HepG2 (cell line): ENCODE results near the gene BHMT. TPM values are rescaled to one million over a fixed set of nuclear protein-coding genes. Genes with fewer than 3 reads are reported as not detected.

Source experiments
- ATAC-seq: fragments of 200-7000 bp; cut with Tn5 transposase; 3 replicates; pipeline ENCODE4 v1.9.1; 2020; ENCODE audit warnings: mild to moderate bottlenecking, moderate library complexity
- BruUV-seq: library from RNA; stranded (reverse); fragments of 400-500 nt; replicated peaks from 2 replicates; lab custom pipeline; 2021; lab: Mats Ljungman, UMichigan
- CTCF ChIA-PET: fragments of 300-600 bp; formaldehyde crosslinking; extraction: SDS; loops from one replicate; lab custom pipeline; 2021; ENCODE audit warnings: low total read pairs, inconsistent platforms, low intra/inter-chr PET ratio; lab: Yijun Ruan, JAX
- POLR2A ChIA-PET: fragments of 350-600 bp; sonication (Branson Sonifier 250); formaldehyde crosslinking; loops from one replicate; lab custom pipeline; 2020; ENCODE audit warnings: antibody characterized with exemption, inconsistent platforms; lab: Yijun Ruan, JAX
- DNase-seq: peaks from one replicate; pipeline ENCODE4 v3.0.0-alpha.2; 2015; ENCODE audit warnings: low spot score
- FAIRE-seq: peaks from 3 replicates; lab custom pipeline; 2011; peaks lifted over from hg19 to GRCh38; lab: Jason Lieb, UNC
- H2AFZ ChIP-seq: one replicate; pipeline ENCODE4 v1.6.1; 2011; ENCODE audit warnings: low read length, inconsistent platforms
- H3K27ac ChIP-seq: fragments of 300-600 bp; 3 replicates; pipeline ENCODE4 v1.8.0; 2011; ENCODE audit warnings: mixed run types, mild to moderate bottlenecking, mixed read lengths, low read length, inconsistent platforms; ENCODE audit not compliant: insufficient read depth; ENCODE audit errors: extremely low read length
- H3K27me3 ChIP-seq, 2 experiments: fragments of 200-600 bp in 1 of 2; 2 replicates in 1 of 2; 3 replicates in 1 of 2; pipeline versions ENCODE4 v1.6.0 to v1.8.0; 2011; ENCODE audit warnings: low read length in 2 of 2, mild to moderate bottlenecking in 2 of 2, moderate library complexity in 2 of 2, inconsistent platforms in 1 of 2; ENCODE audit not compliant: insufficient read depth in 2 of 2, control insufficient read depth in 1 of 2
- H3K36me3 ChIP-seq, 2 experiments: fragments of 200-600 bp in 1 of 2; replicated peaks in 1 of 2; 2 replicates in 1 of 2; 3 replicates in 1 of 2; pipeline versions ENCODE4 v1.5.1 to v1.8.0; 2011; ENCODE audit warnings: low read length in 2 of 2, inconsistent platforms in 1 of 2; ENCODE audit not compliant: insufficient read depth in 2 of 2, control insufficient read depth in 1 of 2
- H3K4me1 ChIP-seq: 2 replicates; pipeline ENCODE4 v1.5.1; 2012; ENCODE audit warnings: low read length, inconsistent platforms; ENCODE audit not compliant: insufficient read depth
- H3K4me2 ChIP-seq: 2 replicates; pipeline ENCODE4 v1.6.0; 2011; ENCODE audit warnings: low read depth, low read length, inconsistent platforms
- H3K4me3 ChIP-seq, 3 experiments: fragments of 200-600 bp in 1 of 3; sonication (generic), shearing (Covaris generic) in 1 of 3; replicated peaks in 1 of 3; 2 replicates each; pipeline ENCODE4 v1.5.1; 2011 to 2016; ENCODE audit warnings: low read length in 3 of 3, inconsistent platforms in 2 of 3, low read depth in 2 of 3, mild to moderate bottlenecking in 2 of 3, control low read depth in 1 of 3, mixed read lengths in 1 of 3; ENCODE audit not compliant: insufficient read depth in 1 of 3
- H3K79me2 ChIP-seq: one replicate; pipeline ENCODE4 v1.6.1; 2011; ENCODE audit warnings: low read length, inconsistent platforms; ENCODE audit not compliant: insufficient read depth
- H3K9ac ChIP-seq: 2 replicates; pipeline ENCODE4 v1.6.0; 2011; ENCODE audit warnings: mild to moderate bottlenecking, low read depth, low read length, inconsistent platforms; ENCODE audit not compliant: insufficient read depth
- H3K9me3 ChIP-seq: 2 replicates; pipeline ENCODE4 v1.5.1; 2012; ENCODE audit warnings: mild to moderate bottlenecking, low read length
- H4K20me1 ChIP-seq: 2 replicates; pipeline ENCODE4 v1.6.0; 2011; ENCODE audit warnings: inconsistent platforms, mild to moderate bottlenecking, low read length, moderate library complexity; ENCODE audit not compliant: insufficient read depth
- ARID4A ChIP-seq: sonication (generic); formaldehyde crosslinking; IDR thresholded peaks from 2 replicates; pipeline ENCODE4 v1.5.0; 2020; ENCODE audit warnings: mild to moderate bottlenecking, missing genetic modification reagents, borderline replicate concordance
- GABPB1 ChIP-seq: IDR thresholded peaks from 2 replicates; pipeline ENCODE4 v1.6.1; 2016; ENCODE audit warnings: mild to moderate bottlenecking, missing genetic modification reagents, moderate library complexity, missing compliant biosample characterization
- LBX2 ChIP-seq: sonication (generic); formaldehyde crosslinking; IDR thresholded peaks from 2 replicates; pipeline ENCODE4 v1.5.0; 2020; ENCODE audit warnings: missing genetic modification reagents, mild to moderate bottlenecking, borderline replicate concordance
- MAFG ChIP-seq: sonication (generic); formaldehyde crosslinking; IDR thresholded peaks from 2 replicates; pipeline ENCODE4 v1.5.1; 2020; ENCODE audit warnings: mild to moderate bottlenecking, missing genetic modification reagents
- RCOR2 ChIP-seq: IDR thresholded peaks from 2 replicates; pipeline ENCODE4 v1.6.1; 2016; ENCODE audit warnings: missing biosample characterization, missing genetic modification reagents
- SPEN ChIP-seq: sonication (generic); formaldehyde crosslinking; IDR thresholded peaks from 2 replicates; pipeline ENCODE4 v1.5.1; 2020; ENCODE audit warnings: low read depth, mild to moderate bottlenecking, missing genetic modification reagents
- TBX3 ChIP-seq: fragments of 450-650 bp; IDR thresholded peaks from 2 replicates; pipeline ENCODE4 v1.6.1; 2017; ENCODE audit warnings: antibody characterized with exemption, mild to moderate bottlenecking, inconsistent platforms, borderline replicate concordance
- TEAD3 ChIP-seq: optimal IDR thresholded peaks from 2 replicates; pipeline ENCODE3; 2016; ENCODE audit warnings: borderline replicate concordance
- TFAP4 ChIP-seq: sonication (generic); IDR thresholded peaks from 2 replicates; pipeline ENCODE4 v1.6.1; 2016; ENCODE audit warnings: low read depth, borderline replicate concordance
- ZFP36L1 ChIP-seq: sonication (generic); formaldehyde crosslinking; IDR thresholded peaks from 2 replicates; pipeline ENCODE4 v1.8.0; 2022; ENCODE audit warnings: mild to moderate bottlenecking, missing genetic modification reagents, moderate library complexity
- ZNF501 ChIP-seq: sonication (generic); formaldehyde crosslinking; IDR thresholded peaks from 2 replicates; pipeline ENCODE4 v1.5.1; 2020; ENCODE audit warnings: mild to moderate bottlenecking, moderate library complexity, missing genetic modification reagents
- ZNF567 ChIP-seq: sonication (generic); formaldehyde crosslinking; IDR thresholded peaks from 2 replicates; pipeline ENCODE4 v1.8.1; 2023; ENCODE audit warnings: mild to moderate bottlenecking, missing genetic modification reagents, borderline replicate concordance
- ZNF605 ChIP-seq: sonication (generic); formaldehyde crosslinking; IDR thresholded peaks from 2 replicates; pipeline ENCODE4 v1.8.0; 2022; ENCODE audit warnings: mild to moderate bottlenecking, missing genetic modification reagents
- ZNF704 ChIP-seq: sonication (generic); formaldehyde crosslinking; IDR thresholded peaks from 2 replicates; pipeline ENCODE4 v1.8.1; 2023; ENCODE audit warnings: mild to moderate bottlenecking, inconsistent platforms, moderate library complexity, missing genetic modification reagents, borderline replicate concordance
- ZNF761 ChIP-seq: sonication (generic); formaldehyde crosslinking; conservative IDR thresholded peaks from 2 replicates; pipeline ENCODE4 v1.4.0; 2020; ENCODE audit warnings: mild to moderate bottlenecking, missing genetic modification reagents
- WGBS: methylation state at CpG from one replicate; pipeline ENCODE4 v1.1.6; 2017; ENCODE audit warnings: low lambda C conversion rate; 5-methylcytosine and 5-hydroxymethylcytosine counted together
- in situ Hi-C: cut with HindIII; loops from 2 replicates; pipeline ENCODE4 v1.10.0; 2017; ENCODE audit warnings: low pct_unique_long_range_greater_than_20kb; ENCODE audit not compliant: extremely low pct_ligation_motif_present
- intact Hi-C: fragments of 100-400 bp; cut with micrococcal nuclease; formaldehyde crosslinking; loops from one replicate; pipeline ENCODE4 v1.10.0; 2022; ENCODE audit not compliant: unreplicated experiment
- polyA plus RNA-seq, 8 experiments: library from polyadenylated mRNA; depleted of rRNA in 3 of 8; stranded (reverse) in 7 of 8; unstranded in 1 of 8; fragments of >200 nt; fragmentation: Illumina TruSeq in 4 of 8; extraction: Trizol in 4 of 8; gene quantifications; 2 replicates each; pipeline versions ENCODE4 v1.2.1 to v1.2.3, GENCODE V29; 2011 to 2016; ENCODE audit warnings: low read depth in 4 of 8, missing spikeins in 1 of 8, mixed read lengths in 1 of 8; ENCODE audit not compliant: insufficient read depth in 1 of 8
- total RNA-seq, 5 experiments: library from RNA; depleted of rRNA; stranded (reverse); fragments of >200 nt; fragmentation: Illumina TruSeq; extraction: Trizol; gene quantifications; 2 replicates each; pipeline ENCODE4 v1.2.3, GENCODE V29; 2016; ENCODE audit warnings: low read depth in 1 of 5

Gene BHMT
- total and polyA plus RNA-seq, 2 of the 13 experiments (the other 11 are each of a cell fraction or from before 2014, with no cell fraction given): 0.40 to 6.4 TPM

GRCh38 chr5:79108086-79108485 lies 3.5 kb upstream of the BHMT start (continued):
- TF ChIP-seq ZNF704: no peak
- TF ChIP-seq ZNF567 (CRISPR knock-in tag): no peak

GRCh38 chr5:79108792-79109191 lies 2.8 kb upstream of the BHMT start:
- BruUV-seq: no TSS peak
- peak overlapping the region in 2 of 3 experiments; percentile 45 to 51; a peak in 3 of 6 replicates for H3K4me3 ChIP-seq
- H3K4me2 ChIP-seq: peak overlapping the region; percentile 75
- H2AFZ ChIP-seq: no peak overlapping the region
- H3K79me2 ChIP-seq: no peaks in the 10 kb centered on the region
- H3K9me3 ChIP-seq: no peaks in the 10 kb centered on the region
- H3K27me3 ChIP-seq: peaks cover 0 to 15% of the 10 kb centered on the region in 2 experiments; a peak in 4 of 5 replicates
- H4K20me1 ChIP-seq: no peaks in the 10 kb centered on the region
- in situ Hi-C loops (no loop called here), intact Hi-C loops (no loop called here)
- peak overlapping the region; percentile 7 for H3K27ac ChIP-seq
- peaks cover 76% of the 10 kb centered on the region for H3K4me1 ChIP-seq
- H3K9ac ChIP-seq: no peak overlapping the region
- ChIA-PET CTCF (interaction anchor here (3.1 kb wide), 1 partner anchor 84 kb away, joined by 17 read pairs; no protein-coding TSS in a partner anchor), POLR2A (no interaction called here)
- H3K36me3 ChIP-seq: no peaks in the 10 kb centered on the region
- 3% methylated on average over 8 of the region's 8 CpGs for WGBS
- peak; percentile 10; the same call in 1 of the 3 replicates for ATAC-seq
- FAIRE-seq: peak; percentile 55
- peak; percentile 29 for DNase-seq
- TF ChIP-seq GABPB1 (CRISPR knock-in tag) (peak; percentile 53), TBX3 (no peak), LBX2 (no peak), RCOR2 (CRISPR knock-in tag) (peak; percentile 73), TFAP4 (peak; percentile 62; the same call in 1 of the 2 replicates), ZFP36L1 (no peak), ZNF761 (CRISPR knock-in tag) (no peak), TEAD3 (CRISPR knock-in tag) (peak; percentile 41), SPEN (CRISPR knock-in tag) (peak; percentile 35; the same call in 1 of the 2 replicates), ARID4A (CRISPR knock-in tag) (peak; percentile 11; the same call in 1 of the 2 replicates), MAFG (no peak), ZNF501 (0 out of 2 replicates have a peak, but pooled peaks have one; percentile 47), ZNF605 (CRISPR knock-in tag) (peak; percentile 49; the same call in 1 of the 2 replicates)
